SK-N-SH treated with all-trans-retinoic acid at 6 μM for 48 hours (cell line): ENCODE measurements around the gene RPA4.
"Not testable (repeated sequence)": the region's sequence is repeated elsewhere in the genome, so short reads cannot be mapped to it uniquely, and the experiment has no call there.

Source experiments
- ATAC-seq: fragments of 200-7000 bp; cut with Tn5 transposase; 3 replicates; pipeline ENCODE4 v1.9.1; 2020; ENCODE audit warnings: mild to moderate bottlenecking, moderate library complexity
- CREB5 ChIP-seq: fragments of 250-450 bp; sonication (Bioruptor Pico); IDR thresholded peaks from 2 replicates; pipeline ENCODE4 v1.5.1; 2020; ENCODE audit warnings: low read depth, mild to moderate bottlenecking, moderate library complexity
- CSDC2 ChIP-seq: fragments of 250-450 bp; sonication (Bioruptor Pico); IDR thresholded peaks from 2 replicates; pipeline ENCODE4 v1.5.0; 2020; ENCODE audit warnings: mild to moderate bottlenecking, moderate library complexity
- ESRRG ChIP-seq: fragments of 250-450 bp; sonication (Bioruptor Pico); IDR thresholded peaks from 2 replicates; pipeline ENCODE4 v1.6.1; 2021; ENCODE audit warnings: mild to moderate bottlenecking
- GLIS3 ChIP-seq: fragments of 250-450 bp; sonication (Bioruptor Pico); IDR thresholded peaks from 2 replicates; pipeline ENCODE4 v1.5.0; 2020; ENCODE audit warnings: mild to moderate bottlenecking, moderate library complexity
- PATZ1 ChIP-seq: fragments of 250-450 bp; sonication (Bioruptor Pico); IDR thresholded peaks from 2 replicates; pipeline ENCODE4 v1.8.0; 2020; ENCODE audit warnings: mild to moderate bottlenecking, moderate library complexity, borderline replicate concordance
- PPARA ChIP-seq: fragments of 250-450 bp; sonication (Bioruptor Pico); IDR thresholded peaks from 2 replicates; pipeline ENCODE4 v1.5.0; 2020; ENCODE audit warnings: mild to moderate bottlenecking, borderline replicate concordance
- SNAI2 ChIP-seq: fragments of 250-450 bp; sonication (Bioruptor Pico); IDR thresholded peaks from 2 replicates; pipeline ENCODE4 v1.5.0; 2020; ENCODE audit warnings: mild to moderate bottlenecking, moderate library complexity
- TCF4 ChIP-seq: fragments of 250-450 bp; sonication (Bioruptor Pico); IDR thresholded peaks from 2 replicates; pipeline ENCODE4 v1.8.0; 2021; ENCODE audit warnings: mild to moderate bottlenecking, moderate library complexity, borderline replicate concordance
- TSHZ2 ChIP-seq: fragments of 250-450 bp; sonication (Bioruptor Pico); IDR thresholded peaks from 2 replicates; pipeline ENCODE4 v1.5.0; 2020; ENCODE audit warnings: mild to moderate bottlenecking, moderate library complexity
- ZC3H10 ChIP-seq: fragments of 250-450 bp; sonication (Bioruptor Pico); IDR thresholded peaks from 2 replicates; pipeline ENCODE4 v1.5.1; 2021; ENCODE audit warnings: mild to moderate bottlenecking, moderate library complexity
- ZFP3 ChIP-seq: fragments of 250-450 bp; sonication (Bioruptor Pico); IDR thresholded peaks from 2 replicates; pipeline ENCODE4 v1.5.0; 2020; ENCODE audit warnings: mild to moderate bottlenecking, moderate library complexity
- ZFP30 ChIP-seq: fragments of 450-650 bp; formaldehyde crosslinking; IDR thresholded peaks from 2 replicates; pipeline ENCODE4 v1.5.0; 2022; ENCODE audit warnings: mild to moderate bottlenecking, moderate library complexity
- ZNF565 ChIP-seq: fragments of 450-650 bp; formaldehyde crosslinking; conservative IDR thresholded peaks from 2 replicates; pipeline ENCODE4 v1.5.0; 2020; ENCODE audit warnings: low read depth, mild to moderate bottlenecking, moderate library complexity
- ZNF70 ChIP-seq: fragments of 450-650 bp; formaldehyde crosslinking; IDR thresholded peaks from 2 replicates; pipeline ENCODE4 v1.5.0; 2020; ENCODE audit warnings: mild to moderate bottlenecking, moderate library complexity
- ZNF8 ChIP-seq: fragments of 450-650 bp; formaldehyde crosslinking; IDR thresholded peaks from 2 replicates; pipeline ENCODE4 v1.5.0; 2020; ENCODE audit warnings: mild to moderate bottlenecking, moderate library complexity
- TF ChIP-seq, protein P1 (sequence below): fragments of 250-450 bp; sonication (Bioruptor Pico); IDR thresholded peaks from 2 replicates; pipeline ENCODE4 v1.8.0; 2021; ENCODE audit warnings: low read depth, mild to moderate bottlenecking, moderate library complexity, borderline replicate concordance
- TF ChIP-seq, protein P2 (sequence below): fragments of 250-450 bp; sonication (Bioruptor Pico); IDR thresholded peaks from 2 replicates; pipeline ENCODE4 v1.5.1; 2021; ENCODE audit warnings: mild to moderate bottlenecking, moderate library complexity

The RPA4 gene

DNA sequence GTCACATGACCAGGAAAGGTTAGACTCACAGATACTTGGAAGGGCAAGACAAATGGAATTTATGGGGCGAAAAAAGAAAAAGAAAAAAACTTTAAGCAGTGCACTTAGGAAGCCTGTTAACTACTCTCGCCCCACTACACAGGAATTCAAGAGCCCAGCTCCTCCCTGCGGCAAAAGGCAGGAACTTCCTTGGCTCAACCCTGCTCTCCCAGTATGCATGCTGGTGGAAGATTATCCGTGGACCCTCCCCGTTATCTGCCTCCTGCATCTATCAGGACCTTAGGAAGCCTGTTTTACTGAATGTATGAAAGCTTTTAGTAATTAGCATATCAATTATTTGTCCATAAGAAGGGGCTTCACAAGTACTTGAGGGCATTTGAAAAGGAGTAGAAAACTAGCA is 40.1 kb upstream of the RPA4 start:
- no peak for ATAC-seq
- TF ChIP-seq TCF4, result no peak
- TF ChIP-seq, protein P1, sequence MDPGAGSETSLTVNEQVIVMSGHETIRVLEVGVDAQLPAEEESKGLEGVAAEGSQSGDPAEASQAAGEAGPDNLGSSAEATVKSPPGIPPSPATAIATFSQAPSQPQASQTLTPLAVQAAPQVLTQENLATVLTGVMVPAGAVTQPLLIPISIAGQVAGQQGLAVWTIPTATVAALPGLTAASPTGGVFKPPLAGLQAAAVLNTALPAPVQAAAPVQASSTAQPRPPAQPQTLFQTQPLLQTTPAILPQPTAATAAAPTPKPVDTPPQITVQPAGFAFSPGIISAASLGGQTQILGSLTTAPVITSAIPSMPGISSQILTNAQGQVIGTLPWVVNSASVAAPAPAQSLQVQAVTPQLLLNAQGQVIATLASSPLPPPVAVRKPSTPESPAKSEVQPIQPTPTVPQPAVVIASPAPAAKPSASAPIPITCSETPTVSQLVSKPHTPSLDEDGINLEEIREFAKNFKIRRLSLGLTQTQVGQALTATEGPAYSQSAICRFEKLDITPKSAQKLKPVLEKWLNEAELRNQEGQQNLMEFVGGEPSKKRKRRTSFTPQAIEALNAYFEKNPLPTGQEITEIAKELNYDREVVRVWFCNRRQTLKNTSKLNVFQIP, result no peak
- TF ChIP-seq TSHZ2, result no peak
- no peak for TF ChIP-seq ZNF8 (CRISPR knock-in tag)
- TF ChIP-seq SNAI2 (CRISPR knock-in tag), result no peak
- TF ChIP-seq ZFP30 (CRISPR knock-in tag), result no peak
- TF ChIP-seq ZC3H10 (CRISPR knock-in tag), result no peak
- no peak for TF ChIP-seq PATZ1 (CRISPR knock-in tag)
- TF ChIP-seq ZNF565 (CRISPR knock-in tag), result no peak
- TF ChIP-seq ZFP3 (CRISPR knock-in tag), result no peak
- no peak for TF ChIP-seq CSDC2 (CRISPR knock-in tag)
- TF ChIP-seq, protein P2, sequence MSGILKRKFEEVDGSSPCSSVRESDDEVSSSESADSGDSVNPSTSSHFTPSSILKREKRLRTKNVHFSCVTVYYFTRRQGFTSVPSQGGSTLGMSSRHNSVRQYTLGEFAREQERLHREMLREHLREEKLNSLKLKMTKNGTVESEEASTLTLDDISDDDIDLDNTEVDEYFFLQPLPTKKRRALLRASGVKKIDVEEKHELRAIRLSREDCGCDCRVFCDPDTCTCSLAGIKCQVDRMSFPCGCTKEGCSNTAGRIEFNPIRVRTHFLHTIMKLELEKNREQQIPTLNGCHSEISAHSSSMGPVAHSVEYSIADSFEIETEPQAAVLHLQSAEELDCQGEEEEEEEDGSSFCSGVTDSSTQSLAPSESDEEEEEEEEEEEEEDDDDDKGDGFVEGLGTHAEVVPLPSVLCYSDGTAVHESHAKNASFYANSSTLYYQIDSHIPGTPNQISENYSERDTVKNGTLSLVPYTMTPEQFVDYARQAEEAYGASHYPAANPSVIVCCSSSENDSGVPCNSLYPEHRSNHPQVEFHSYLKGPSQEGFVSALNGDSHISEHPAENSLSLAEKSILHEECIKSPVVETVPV, result no peak
- TF ChIP-seq ZNF70 (CRISPR knock-in tag), result no peak
- TF ChIP-seq ESRRG, result no peak
- TF ChIP-seq, all 23 proteins: peak for 0

DNA sequence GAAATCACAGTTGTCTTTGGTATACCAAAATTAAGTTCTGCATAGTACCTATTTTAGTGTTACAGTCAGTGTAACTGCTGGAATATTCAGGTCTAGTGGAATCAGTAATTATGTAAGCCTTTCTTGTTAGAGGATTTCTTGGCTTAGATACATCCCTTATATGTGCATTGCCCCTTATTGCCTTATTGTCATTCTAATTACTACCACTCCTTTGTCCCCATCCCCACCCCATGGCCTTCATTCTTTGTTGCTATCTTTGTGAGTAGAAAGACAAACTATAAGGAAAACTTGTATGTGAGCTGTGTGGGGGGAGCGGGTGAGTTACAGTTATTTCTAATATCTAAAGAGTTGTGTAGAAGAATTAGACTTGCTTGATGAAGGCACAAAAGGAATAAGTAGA is 36.9 kb upstream of the RPA4 start:
- TF ChIP-seq CREB5 (CRISPR knock-in tag) (no peak), TSHZ2 (no peak), ZNF565 (CRISPR knock-in tag) (no peak), TCF4 (no peak), GLIS3 (CRISPR knock-in tag) (no peak), ZFP3 (CRISPR knock-in tag) (no peak), CSDC2 (CRISPR knock-in tag) (no peak), ZC3H10 (CRISPR knock-in tag) (no peak), PATZ1 (CRISPR knock-in tag) (no peak), ESRRG (no peak), PPARA (CRISPR knock-in tag) (no peak)
- TF ChIP-seq, protein P1, result no peak
- TF ChIP-seq, all 23 proteins: peak for 0
- no peak for ATAC-seq

DNA sequence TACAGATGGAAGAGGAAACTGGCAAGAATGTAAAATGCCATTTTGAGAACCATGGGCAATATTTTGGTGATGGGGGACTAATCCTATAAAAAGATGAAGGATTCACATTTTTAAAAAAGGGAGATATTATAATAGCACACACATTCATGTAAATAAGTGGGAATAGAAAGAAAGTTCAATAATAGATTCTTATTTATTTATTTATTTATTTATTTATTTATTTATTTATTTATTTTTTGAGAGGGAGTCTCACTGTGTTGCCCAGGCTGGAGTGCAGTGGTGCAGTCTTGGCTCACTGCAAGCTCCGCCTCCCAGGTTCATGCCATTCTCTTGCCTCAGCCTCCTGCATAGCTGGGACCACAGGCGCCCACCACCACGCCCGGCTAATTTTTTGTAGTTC is 24.3 kb upstream of the RPA4 start:
- not testable (repeated sequence) for ATAC-seq
